ENCODE results near the gene CD164.
"Not testable (repeated sequence)": the region's sequence is repeated elsewhere in the genome, so short reads cannot be mapped to it uniquely, and the experiment has no call there.

CD164 gene

GRCh38 chr6:109342911-109343310 is 39.4 kb downstream of the CD164 start:
- DNase-seq (ENCODE audit: low read depth): no peak

GRCh38 chr6:109342506-109342905 is 39.8 kb downstream of the CD164 start:
- DNase-seq (ENCODE audit: low read depth): no peak

GRCh38 chr6:109340811-109341210 is 41.5 kb downstream of the CD164 start:
- no peak for DNase-seq (ENCODE audit: low read depth)

- no peak for DNase-seq (ENCODE audit: low read depth)
Measured at GRCh38 chr6:109339906-109340678, 42.2 kb downstream of the CD164 start.

GRCh38 chr6:109336221-109336961 is 45.9 kb downstream of the CD164 start:
- no peak for DNase-seq (ENCODE audit: low read depth)

GRCh38 chr6:109333870-109334269 is 48.4 kb downstream of the CD164 start:
- DNase-seq (ENCODE audit: low read depth): not testable (repeated sequence)

- DNase-seq (ENCODE audit: low read depth): no peak
Measured at GRCh38 chr6:109332748-109333147, 49.5 kb downstream of the CD164 start.

GRCh38 chr6:109331081-109331480 is 51.2 kb downstream of the CD164 start:
- no peak for DNase-seq (ENCODE audit: low read depth)

GRCh38 chr6:109330263-109330662 is 52.0 kb downstream of the CD164 start:
- no peak for DNase-seq (ENCODE audit: low read depth)

- no peak for DNase-seq (ENCODE audit: low read depth)
Measured at GRCh38 chr6:109328629-109329028, 53.6 kb downstream of the CD164 start.

- DNase-seq (ENCODE audit: low read depth): no peak
Measured at GRCh38 chr6:109327959-109328358, 54.3 kb downstream of the CD164 start.

- no peak for DNase-seq (ENCODE audit: low read depth)
Measured at GRCh38 chr6:109327491-109327890, 54.8 kb downstream of the CD164 start.

- no peak for DNase-seq (ENCODE audit: low read depth)
Measured at GRCh38 chr6:109326351-109326750, 55.9 kb downstream of the CD164 start.

- DNase-seq (ENCODE audit: low read depth): no peak
Measured at GRCh38 chr6:109325400-109325801, 56.9 kb downstream of the CD164 start.

- no peak for DNase-seq (ENCODE audit: low read depth)
Measured at GRCh38 chr6:109323241-109323640, 59.0 kb downstream of the CD164 start.

GRCh38 chr6:109322825-109323224 is 59.4 kb downstream of the CD164 start:
- no peak for DNase-seq (ENCODE audit: low read depth)

GRCh38 chr6:109321752-109322151 is 60.5 kb downstream of the CD164 start:
- DNase-seq (ENCODE audit: low read depth): no peak

- no peak for DNase-seq (ENCODE audit: low read depth)
Measured at GRCh38 chr6:109320072-109320471, 62.2 kb downstream of the CD164 start.

- no peak for DNase-seq (ENCODE audit: low read depth)
Measured at GRCh38 chr6:109318328-109318876, 63.9 kb downstream of the CD164 start.

GRCh38 chr6:109316909-109317308 is 65.4 kb downstream of the CD164 start:
- no peak for DNase-seq (ENCODE audit: low read depth)
